HG02970 (cell line): ENCODE measurements around the gene TSC22D1.

ENCODE experiments used
- ATAC-seq: cut with Tn5 transposase; IDR thresholded peaks from one replicate; pipeline ENCODE4 v1.9.1; 2021; ENCODE audit warnings: mild to moderate bottlenecking, moderate library complexity, moderate number of reproducible peaks; ENCODE audit not compliant: unreplicated experiment, low FRiP score

The TSC22D1 gene

DNA sequence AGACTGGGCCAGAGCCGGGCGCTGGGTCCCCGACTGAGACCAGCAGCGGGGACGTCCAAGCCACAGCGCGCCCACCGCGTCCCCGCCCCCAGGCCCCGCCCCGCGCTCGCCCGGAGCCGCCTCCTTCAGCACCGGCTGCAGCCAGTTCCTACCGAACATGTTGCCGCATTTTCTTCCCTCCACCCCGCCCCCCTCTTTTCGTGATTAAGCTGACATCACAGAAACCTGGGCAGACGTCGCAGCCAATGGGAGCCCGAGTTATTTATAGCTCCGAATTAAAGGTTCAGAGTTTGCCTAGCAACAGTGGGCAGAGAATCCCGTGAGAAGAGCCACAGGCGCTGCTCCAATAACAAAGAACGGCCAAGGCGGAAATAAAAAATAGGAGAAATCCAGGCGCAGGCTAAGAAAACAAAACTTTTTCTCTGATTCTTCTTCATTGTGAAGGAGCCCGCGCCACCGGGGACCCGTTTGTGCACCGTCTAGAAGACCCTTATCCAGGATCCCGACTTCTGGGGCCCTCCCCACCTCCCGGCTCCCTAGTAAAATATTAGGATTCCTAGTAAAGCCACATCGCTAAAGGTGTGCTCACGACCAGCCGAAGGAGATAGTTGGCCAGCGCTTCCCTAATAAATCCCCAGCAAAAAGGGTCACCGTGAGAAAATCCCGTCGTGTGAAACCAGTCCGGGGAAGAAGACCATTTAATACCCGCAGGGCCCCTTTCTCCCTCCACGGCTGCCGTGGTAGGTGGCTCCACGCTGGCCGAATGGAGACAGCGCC, 140.8 kb downstream of the TSC22D1 start:
- ATAC-seq: peak; percentile 55

GRCh38 chr13:44434766-44435141, 141.4 kb downstream of the TSC22D1 start:
- ATAC-seq: no peak

DNA sequence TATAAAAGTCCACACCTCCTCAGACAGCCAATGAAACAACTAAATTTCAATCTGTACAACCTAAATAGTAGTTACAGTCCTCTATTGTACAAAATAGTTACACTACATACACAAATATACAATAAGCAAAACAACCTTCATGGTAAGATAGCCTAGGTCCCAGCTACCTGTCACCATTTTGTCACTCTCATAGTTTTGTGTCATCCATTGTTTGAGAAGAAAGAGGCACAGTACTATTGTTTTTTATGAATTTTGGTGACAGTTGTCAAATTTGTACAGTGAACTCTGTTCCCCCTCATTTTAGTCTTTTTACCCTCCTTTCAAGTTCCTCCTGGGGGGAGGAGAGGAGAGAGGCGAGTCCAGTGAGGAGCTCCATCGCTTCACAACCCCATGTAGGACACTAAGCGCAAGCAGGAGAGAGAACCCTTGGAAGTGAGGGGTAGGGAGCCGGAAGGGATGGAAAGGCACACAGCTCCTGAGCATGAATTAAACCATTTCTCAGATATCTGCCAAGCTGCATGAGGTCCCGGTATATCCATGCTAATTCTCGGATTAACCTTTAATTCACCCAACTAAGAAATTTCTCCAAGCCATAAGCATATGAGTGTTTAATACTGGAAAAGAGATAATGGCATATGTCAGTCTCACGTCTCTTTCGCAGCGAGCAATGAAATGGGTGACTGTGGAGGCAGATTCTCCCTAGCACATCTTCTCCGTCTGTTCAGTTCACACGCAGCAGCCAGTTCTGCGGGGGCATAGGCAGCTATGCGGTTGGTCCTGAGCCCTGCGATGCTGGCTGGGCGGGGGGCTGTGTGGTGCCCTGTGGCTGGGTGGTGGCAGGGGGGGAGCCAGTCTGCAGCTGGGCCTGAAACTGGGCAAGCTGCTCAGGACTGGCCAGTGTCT, 142.0 kb downstream of the TSC22D1 start:
- ATAC-seq: no peak

DNA sequence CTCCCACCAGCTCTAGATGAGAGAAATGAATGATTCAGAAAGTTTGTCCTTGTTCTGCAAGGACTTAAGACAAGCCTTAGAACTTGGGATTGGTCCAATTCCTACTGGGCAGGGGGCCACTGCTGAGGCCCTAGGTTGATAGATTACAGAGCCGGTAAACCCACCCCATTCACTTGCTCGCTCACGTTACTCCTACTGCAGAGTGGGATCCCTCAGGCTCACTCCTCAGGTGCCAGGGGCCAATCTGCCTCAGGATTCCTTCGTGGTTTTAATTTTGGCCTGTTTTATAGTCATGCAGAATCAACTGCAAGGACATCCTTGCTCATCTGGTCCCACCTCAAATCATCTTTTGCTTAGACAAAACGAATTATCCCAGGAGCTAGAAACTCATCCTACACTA, 143.5 kb downstream of the TSC22D1 start:
- no peak for ATAC-seq

GRCh38 chr13:44431150-44431549, 145.0 kb downstream of the TSC22D1 start:
- ATAC-seq: no peak

DNA sequence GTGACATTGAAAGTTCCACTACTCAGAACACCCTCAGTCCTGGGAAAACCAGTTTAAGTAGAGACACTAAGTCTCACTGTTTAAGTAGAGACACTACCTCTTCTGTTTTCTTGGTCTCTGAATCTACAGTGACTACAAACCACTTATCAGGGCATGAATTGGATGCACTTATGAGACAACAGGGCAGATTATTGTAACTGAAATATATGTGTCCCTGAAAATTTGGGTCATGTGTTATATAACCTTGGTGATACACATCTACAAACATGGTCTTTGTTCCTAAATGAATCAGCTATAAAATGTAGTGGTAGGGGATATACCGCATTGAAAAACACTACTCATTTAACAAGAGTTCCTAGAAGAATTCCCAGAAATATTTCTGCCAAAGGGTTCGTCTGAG, 146.8 kb downstream of the TSC22D1 start:
- no peak for ATAC-seq

DNA sequence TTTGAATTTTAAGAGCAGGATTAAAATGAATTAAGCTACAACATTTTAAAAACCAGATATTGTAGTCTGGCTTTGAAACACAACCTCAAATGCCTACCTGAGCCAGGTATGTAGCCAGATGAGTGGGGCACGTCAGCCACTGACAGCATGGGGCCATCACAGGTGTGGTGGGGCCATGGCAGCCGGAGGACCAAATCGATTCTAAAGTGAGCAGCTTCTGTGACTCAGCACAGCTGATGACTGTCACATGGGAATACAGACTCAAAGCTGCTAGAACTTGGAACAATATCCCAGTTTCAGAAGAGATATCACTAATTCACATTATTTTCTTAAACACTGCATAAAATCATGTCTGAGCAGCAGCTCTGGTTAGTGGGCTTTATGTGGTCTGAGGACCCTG, 149.7 kb downstream of the TSC22D1 start:
- ATAC-seq: no peak

GRCh38 chr13:44425815-44426078, 150.4 kb downstream of the TSC22D1 start:
- no peak for ATAC-seq

- ATAC-seq: no peak
These were observed 150.9 kb downstream of the TSC22D1 start for GRCh38 chr13:44425041-44425814.

GRCh38 chr13:44423824-44424223, 152.3 kb downstream of the TSC22D1 start:
- ATAC-seq: no peak

GRCh38 chr13:44422755-44423643, 153.1 kb downstream of the TSC22D1 start:
- ATAC-seq: no peak

DNA sequence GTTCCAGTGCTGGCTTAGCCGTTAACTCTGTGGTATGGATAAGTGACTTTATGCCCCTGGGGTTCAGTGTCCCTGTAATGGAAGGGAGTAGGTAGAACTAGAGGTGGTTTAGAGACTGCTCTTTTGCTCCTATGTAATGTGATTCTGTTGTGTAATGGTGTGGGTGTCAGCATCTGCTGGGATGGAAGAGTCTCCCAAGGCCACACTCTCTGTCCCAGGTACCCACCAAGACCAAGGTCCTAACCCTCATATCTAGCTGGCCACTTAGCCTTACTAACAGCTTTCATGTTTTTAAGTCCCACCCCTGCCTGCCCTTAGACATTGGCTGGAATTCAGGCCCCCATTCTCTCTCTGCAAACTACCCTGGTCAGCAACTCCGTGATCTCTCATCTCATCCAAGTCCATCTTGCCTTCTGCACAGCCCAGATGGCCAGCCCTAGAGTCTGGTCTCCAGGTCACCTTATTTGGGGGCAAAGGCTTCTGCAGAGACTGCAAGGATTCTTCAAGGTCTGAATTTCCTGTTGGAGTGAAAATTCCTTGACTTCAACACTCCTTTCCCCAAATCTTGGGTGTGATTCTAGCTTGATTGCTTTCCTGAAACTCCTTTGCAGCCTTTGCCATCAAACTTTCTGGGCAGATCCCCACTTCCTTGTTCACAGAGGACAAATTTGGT, 154.1 kb downstream of the TSC22D1 start:
- no peak for ATAC-seq

- no peak for ATAC-seq
These were observed 155.5 kb downstream of the TSC22D1 start for GRCh38 chr13:44420376-44421220.

DNA sequence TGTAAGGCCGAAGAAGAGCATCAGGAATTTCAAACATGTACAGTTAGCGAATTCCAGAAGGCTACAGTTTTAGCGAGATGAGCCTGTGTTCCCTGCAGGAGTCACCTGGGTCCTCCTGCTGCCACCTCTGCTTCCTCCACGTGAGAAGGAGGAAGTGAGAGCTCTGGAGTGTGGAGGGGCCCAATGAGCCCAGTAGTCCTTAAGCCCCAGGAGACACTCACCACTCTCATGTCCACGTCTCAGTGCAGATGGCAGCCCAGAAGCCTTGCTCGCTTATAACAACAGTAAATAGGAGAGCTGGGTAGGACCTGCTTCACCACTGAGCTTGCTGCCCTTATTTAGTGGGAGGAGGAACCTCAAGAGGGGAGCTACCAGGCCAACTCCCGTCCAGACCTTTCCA, 158.3 kb downstream of the TSC22D1 start:
- ATAC-seq: no peak

DNA sequence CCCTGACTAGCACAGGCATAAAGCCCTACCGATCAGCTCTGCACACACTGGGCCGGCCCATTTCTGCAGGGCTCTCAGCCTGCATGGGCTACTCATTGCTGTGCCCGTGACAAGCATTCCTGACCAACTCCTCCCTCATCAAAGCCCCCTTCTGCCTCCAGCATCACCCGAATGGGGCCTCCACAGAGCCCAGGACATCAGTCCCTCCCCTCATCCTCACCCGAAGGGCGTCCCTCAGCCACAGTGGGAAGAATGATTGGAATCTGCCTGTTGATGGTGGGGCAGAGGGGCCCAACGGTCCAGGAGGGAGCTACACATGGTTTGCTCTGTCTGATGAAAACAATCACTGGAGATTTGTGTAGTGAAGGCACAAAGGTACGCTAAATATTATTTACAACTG, 158.7 kb downstream of the TSC22D1 start:
- ATAC-seq: no peak

DNA sequence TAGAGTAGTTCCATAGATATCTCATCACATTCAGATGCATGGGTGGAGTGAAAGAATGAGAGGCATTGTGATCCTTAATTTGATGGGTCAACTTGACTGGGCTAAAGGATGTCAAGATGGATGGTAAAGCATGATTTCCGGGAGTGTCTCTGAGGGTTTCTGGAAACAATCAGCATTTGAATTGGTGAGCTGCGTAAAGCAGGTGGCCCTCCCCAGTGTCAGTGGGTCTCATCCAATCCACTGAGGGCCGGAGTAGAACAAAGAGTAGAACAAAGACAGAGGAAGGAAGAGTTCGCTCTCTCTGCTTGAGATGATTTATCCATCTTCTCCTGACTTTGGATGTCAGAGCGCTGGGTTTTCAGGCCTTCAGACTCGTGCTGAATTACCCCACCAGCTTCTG, 159.4 kb downstream of the TSC22D1 start:
- no peak for ATAC-seq

- ATAC-seq: no peak
These were observed 159.8 kb downstream of the TSC22D1 start for GRCh38 chr13:44416301-44416700.

- ATAC-seq: no peak
These were observed 160.3 kb downstream of the TSC22D1 start for GRCh38 chr13:44415815-44416214.

- no peak for ATAC-seq
These were observed 161.4 kb downstream of the TSC22D1 start for GRCh38 chr13:44414716-44415115.
